Measurements from ENCODE around the gene XRCC6.

XRCC6 gene

DNA sequence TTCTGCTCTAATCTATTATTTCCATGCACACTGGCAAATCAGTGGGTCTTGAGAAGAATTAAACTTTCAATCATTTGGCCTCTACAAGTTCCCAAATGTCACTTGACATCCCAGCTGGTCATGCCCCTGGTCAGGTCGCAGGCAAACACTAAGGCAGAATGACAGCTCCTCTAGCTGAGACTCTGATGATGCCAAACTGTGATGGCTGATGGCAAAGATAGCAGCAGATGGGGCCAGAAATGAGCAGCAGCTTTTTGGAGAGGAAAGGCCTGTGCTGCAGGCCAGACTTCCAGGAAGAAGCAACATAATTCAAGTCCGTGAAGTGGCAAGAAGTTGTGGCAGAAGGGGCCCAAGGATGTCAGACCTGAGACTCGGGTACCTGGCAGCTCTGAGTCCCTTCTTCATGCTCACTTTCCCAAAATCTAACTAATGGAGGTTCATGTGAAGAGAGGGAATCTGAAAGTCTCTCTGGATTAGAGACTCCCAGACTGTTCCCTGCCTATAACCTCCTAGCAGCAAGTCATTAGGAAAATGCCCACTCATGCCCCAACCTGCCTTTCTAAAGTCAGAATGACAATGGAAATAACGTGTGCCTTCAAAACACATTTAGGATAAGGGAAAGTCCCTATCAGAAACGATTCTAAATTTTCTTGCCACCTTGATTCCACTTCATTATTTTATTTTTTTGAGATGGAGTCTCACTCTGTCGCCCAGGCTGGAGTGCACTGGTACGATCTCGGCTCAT, 22.0 kb upstream of the XRCC6 start:
- DNase-seq, result no peak
- no peaks in the 10 kb centered on the region for H3K27me3 ChIP-seq (ENCODE audit: insufficient read depth, low read length, poor library complexity)
- H3K23ac ChIP-seq (ENCODE audit: low read length), result no peak overlapping the region
- H2BK5ac ChIP-seq (ENCODE audit: low read length), result no peak overlapping the region
- no peak overlapping the region for H3K4ac ChIP-seq (ENCODE audit: low read depth, low read length)
- no peak overlapping the region for H3K9ac ChIP-seq (ENCODE audit: low read length)
- no peaks in the 10 kb centered on the region for H3K79me2 ChIP-seq (ENCODE audit: control insufficient read depth, insufficient read depth, low read length)
- H4K5ac ChIP-seq (ENCODE audit: low read length), result no peak overlapping the region
- H3K56ac ChIP-seq (ENCODE audit: low read length), result no peak overlapping the region
- H3K18ac ChIP-seq (ENCODE audit: low read length), result no peak overlapping the region
- peaks cover 7% of the 10 kb centered on the region for H3K36me3 ChIP-seq (ENCODE audit: control insufficient read depth, insufficient read depth, low read length)
- WGBS (ENCODE audit: extremely low coverage, insufficient coverage, low lambda C conversion rate), result no CpG with 5 or more reads among the region's 8 CpGs
- H2AK5ac ChIP-seq (ENCODE audit: low read length), result no peak overlapping the region
- no peak overlapping the region for H3K4me2 ChIP-seq (ENCODE audit: low read length)
- no peaks in the 10 kb centered on the region for H3K4me1 ChIP-seq (ENCODE audit: control insufficient read depth, low read depth, low read length)
- H2BK15ac ChIP-seq (replicated peaks; ENCODE audit: low read depth), result no peak overlapping the region
- no peak overlapping the region for H4K8ac ChIP-seq (ENCODE audit: low read depth, low read length)
- H3K79me1 ChIP-seq (ENCODE audit: low read length), result no peaks in the 10 kb centered on the region
- H3K27ac ChIP-seq (ENCODE audit: low read depth, low read length), result no peak overlapping the region
- H2BK120ac ChIP-seq (ENCODE audit: low read depth, low read length), result no peak overlapping the region
- no peak overlapping the region for H3K4me3 ChIP-seq (ENCODE audit: low read length)

DNA sequence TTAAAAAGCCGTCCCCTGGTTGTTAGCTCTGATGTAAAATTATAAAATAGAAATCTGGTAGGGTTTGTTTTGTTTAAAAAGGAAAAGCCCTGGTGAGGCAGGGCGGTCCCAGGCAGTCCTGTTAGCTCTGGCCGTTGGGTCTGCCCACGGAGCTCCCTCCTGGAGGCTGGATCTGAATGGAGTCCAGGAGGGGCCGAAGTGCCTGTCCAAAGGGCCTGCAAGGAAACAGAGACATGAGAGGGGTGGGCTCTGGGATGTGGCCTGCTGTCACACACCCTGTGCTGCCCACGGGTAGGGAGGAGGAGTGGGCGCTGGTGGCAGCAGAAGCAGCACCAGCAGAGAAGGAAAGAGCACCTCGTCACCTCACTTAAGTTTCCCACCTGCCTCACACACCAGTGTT, 20.1 kb upstream of the XRCC6 start:
- Histone ChIP-seq H3K79me1 (ENCODE audit: low read length) (no peaks in the 10 kb centered on the region), H2BK15ac (replicated peaks; ENCODE audit: low read depth) (no peak overlapping the region), H3K36me3 (ENCODE audit: control insufficient read depth, insufficient read depth, low read length) (peaks cover 9% of the 10 kb centered on the region), H2AK5ac (ENCODE audit: low read length) (no peak overlapping the region), H3K9ac (ENCODE audit: low read length) (no peak overlapping the region), H3K27me3 (ENCODE audit: insufficient read depth, low read length, poor library complexity) (no peaks in the 10 kb centered on the region), H4K5ac (ENCODE audit: low read length) (no peak overlapping the region), H4K8ac (ENCODE audit: low read depth, low read length) (no peak overlapping the region), H3K4ac (ENCODE audit: low read depth, low read length) (no peak overlapping the region), H3K27ac (ENCODE audit: low read depth, low read length) (no peak overlapping the region), H3K56ac (ENCODE audit: low read length) (no peak overlapping the region), H3K4me2 (ENCODE audit: low read length) (no peak overlapping the region), H2BK5ac (ENCODE audit: low read length) (no peak overlapping the region), H3K79me2 (ENCODE audit: control insufficient read depth, insufficient read depth, low read length) (no peaks in the 10 kb centered on the region), H3K18ac (ENCODE audit: low read length) (no peak overlapping the region), H3K4me3 (ENCODE audit: low read length) (no peak overlapping the region), H2BK120ac (ENCODE audit: low read depth, low read length) (no peak overlapping the region), H3K4me1 (ENCODE audit: control insufficient read depth, low read depth, low read length) (no peaks in the 10 kb centered on the region), H3K23ac (ENCODE audit: low read length) (no peak overlapping the region)
- no peak for DNase-seq
- WGBS (ENCODE audit: extremely low coverage, insufficient coverage, low lambda C conversion rate), result no CpG with 5 or more reads among the region's 8 CpGs

DNA sequence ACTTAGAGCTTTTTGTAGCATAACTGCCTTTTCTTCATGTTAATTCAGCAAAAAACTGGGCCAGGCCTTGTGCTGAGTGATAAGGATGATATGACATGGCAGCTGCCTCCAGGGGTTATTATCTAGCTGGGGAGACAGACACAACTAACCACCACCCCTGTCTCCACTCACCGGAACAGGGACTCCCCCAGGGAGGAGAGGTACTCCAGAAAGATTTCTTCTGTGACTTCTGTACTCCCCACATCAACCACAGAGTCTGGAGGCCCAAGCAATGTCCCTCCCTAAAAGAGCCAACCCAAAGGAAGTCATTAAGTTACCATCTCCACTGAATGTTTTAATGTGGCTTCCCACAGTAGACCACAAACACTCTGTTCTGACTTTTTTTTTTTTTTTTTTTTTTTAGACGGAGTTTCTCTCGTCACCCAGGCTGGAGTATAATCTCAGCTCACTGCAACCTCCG, 17.2 kb upstream of the XRCC6 start:
- Histone ChIP-seq H3K27ac (ENCODE audit: low read depth, low read length) (no peak overlapping the region), H3K36me3 (ENCODE audit: control insufficient read depth, insufficient read depth, low read length) (peaks cover 10% of the 10 kb centered on the region), H3K4ac (ENCODE audit: low read depth, low read length) (no peak overlapping the region), H3K4me3 (ENCODE audit: low read length) (no peak overlapping the region), H4K5ac (ENCODE audit: low read length) (no peak overlapping the region), H3K23ac (ENCODE audit: low read length) (no peak overlapping the region), H2BK15ac (replicated peaks; ENCODE audit: low read depth) (no peak overlapping the region), H2BK5ac (ENCODE audit: low read length) (no peak overlapping the region), H3K18ac (ENCODE audit: low read length) (no peak overlapping the region), H3K56ac (ENCODE audit: low read length) (no peak overlapping the region), H3K4me1 (ENCODE audit: control insufficient read depth, low read depth, low read length) (no peaks in the 10 kb centered on the region), H2BK120ac (ENCODE audit: low read depth, low read length) (no peak overlapping the region), H3K79me1 (ENCODE audit: low read length) (no peaks in the 10 kb centered on the region), H4K8ac (ENCODE audit: low read depth, low read length) (no peak overlapping the region), H3K79me2 (ENCODE audit: control insufficient read depth, insufficient read depth, low read length) (no peaks in the 10 kb centered on the region), H3K9ac (ENCODE audit: low read length) (no peak overlapping the region), H3K4me2 (ENCODE audit: low read length) (no peak overlapping the region), H3K27me3 (ENCODE audit: insufficient read depth, low read length, poor library complexity) (no peaks in the 10 kb centered on the region), H2AK5ac (ENCODE audit: low read length) (no peak overlapping the region)
- no peak for DNase-seq
- no CpG with 5 or more reads among the region's 4 CpGs for WGBS (ENCODE audit: extremely low coverage, insufficient coverage, low lambda C conversion rate)

DNA sequence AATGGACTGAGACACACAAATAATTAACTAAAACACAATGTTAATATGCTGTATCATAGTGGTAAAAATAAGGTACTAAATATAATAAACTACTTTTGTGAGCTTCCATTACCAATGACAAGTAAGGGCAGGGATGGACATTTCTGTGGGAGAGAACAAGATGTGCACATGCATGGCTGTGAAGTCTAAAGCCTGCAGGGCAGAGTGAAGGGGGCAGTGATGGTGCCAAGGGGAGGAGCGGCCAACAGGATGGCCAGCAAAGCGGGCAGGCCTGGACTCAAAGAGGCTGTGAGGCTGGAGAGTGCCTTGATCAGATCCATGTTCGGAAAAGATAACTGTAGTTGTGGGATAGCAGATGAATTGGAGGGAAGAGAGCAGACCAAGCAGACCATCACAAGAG, 12.7 kb upstream of the XRCC6 start:
- no peak overlapping the region for H2BK15ac ChIP-seq (replicated peaks; ENCODE audit: low read depth)
- H3K4me1 ChIP-seq (ENCODE audit: control insufficient read depth, low read depth, low read length), result no peaks in the 10 kb centered on the region
- no peaks in the 10 kb centered on the region for H3K79me2 ChIP-seq (ENCODE audit: control insufficient read depth, insufficient read depth, low read length)
- H3K36me3 ChIP-seq (ENCODE audit: control insufficient read depth, insufficient read depth, low read length), result peaks cover 3% of the 10 kb centered on the region
- H2BK5ac ChIP-seq (ENCODE audit: low read length), result no peak overlapping the region
- H4K8ac ChIP-seq (ENCODE audit: low read depth, low read length), result no peak overlapping the region
- H2BK120ac ChIP-seq (ENCODE audit: low read depth, low read length), result no peak overlapping the region
- peaks cover under 1% of the 10 kb centered on the region for H3K79me1 ChIP-seq (ENCODE audit: low read length)
- H3K18ac ChIP-seq (ENCODE audit: low read length), result no peak overlapping the region
- H3K23ac ChIP-seq (ENCODE audit: low read length), result no peak overlapping the region
- no peak overlapping the region for H2AK5ac ChIP-seq (ENCODE audit: low read length)
- WGBS (ENCODE audit: extremely low coverage, insufficient coverage, low lambda C conversion rate), result no CpG with 5 or more reads among the region's 3 CpGs
- no peak overlapping the region for H3K56ac ChIP-seq (ENCODE audit: low read length)
- H3K4me2 ChIP-seq (ENCODE audit: low read length), result no peak overlapping the region
- no peak for DNase-seq
- no peak overlapping the region for H3K4ac ChIP-seq (ENCODE audit: low read depth, low read length)
- no peaks in the 10 kb centered on the region for H3K27me3 ChIP-seq (ENCODE audit: insufficient read depth, low read length, poor library complexity)
- no peak overlapping the region for H4K5ac ChIP-seq (ENCODE audit: low read length)
- no peak overlapping the region for H3K4me3 ChIP-seq (ENCODE audit: low read length)
- no peak overlapping the region for H3K9ac ChIP-seq (ENCODE audit: low read length)
- no peak overlapping the region for H3K27ac ChIP-seq (ENCODE audit: low read depth, low read length)

DNA sequence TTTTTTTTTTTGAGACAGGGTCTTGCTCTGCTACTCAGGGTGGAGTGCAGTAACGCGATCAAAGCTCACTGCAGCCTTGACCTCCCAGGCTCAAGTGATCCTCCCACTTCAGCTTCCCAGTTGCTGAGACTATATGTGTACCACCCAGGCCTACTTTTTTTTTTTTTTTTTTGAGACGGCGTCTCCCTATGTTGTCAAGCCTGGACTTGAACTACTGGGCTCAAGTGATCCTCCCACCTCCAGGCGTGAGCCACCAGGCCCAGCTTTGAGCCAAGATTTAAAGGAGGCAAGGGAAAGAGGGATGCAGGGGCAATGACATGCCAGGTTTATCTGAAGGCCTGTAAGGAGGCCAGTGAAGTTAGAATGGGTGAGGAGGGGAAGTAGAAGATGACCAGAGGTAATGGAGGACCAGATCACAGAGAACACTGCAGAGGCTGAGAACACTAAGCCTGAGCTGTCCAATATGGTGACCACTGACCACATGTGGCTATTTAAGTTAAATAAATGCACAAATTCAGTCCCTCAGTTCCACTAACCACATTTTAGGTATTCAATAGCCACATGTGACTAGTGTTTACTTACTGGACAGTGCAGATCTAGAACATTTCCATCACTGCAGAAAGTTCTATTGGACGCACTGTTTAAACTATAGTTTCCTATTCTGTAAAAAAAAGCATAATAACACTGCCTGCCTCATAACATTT, 8.3 kb upstream of the XRCC6 start:
- no peak overlapping the region for H3K18ac ChIP-seq (ENCODE audit: low read length)
- H3K27me3 ChIP-seq (ENCODE audit: insufficient read depth, low read length, poor library complexity), result no peaks in the 10 kb centered on the region
- H3K79me2 ChIP-seq (ENCODE audit: control insufficient read depth, insufficient read depth, low read length), result no peaks in the 10 kb centered on the region
- no peak overlapping the region for H2BK120ac ChIP-seq (ENCODE audit: low read depth, low read length)
- no peak overlapping the region for H3K4me3 ChIP-seq (ENCODE audit: low read length)
- H3K4me2 ChIP-seq (ENCODE audit: low read length), result no peak overlapping the region
- H2AK5ac ChIP-seq (ENCODE audit: low read length), result no peak overlapping the region
- H3K27ac ChIP-seq (ENCODE audit: low read depth, low read length), result no peak overlapping the region
- no peak overlapping the region for H3K56ac ChIP-seq (ENCODE audit: low read length)
- WGBS (ENCODE audit: extremely low coverage, insufficient coverage, low lambda C conversion rate), result no CpG with 5 or more reads among the region's 6 CpGs
- no peak overlapping the region for H2BK15ac ChIP-seq (replicated peaks; ENCODE audit: low read depth)
- peaks cover 3% of the 10 kb centered on the region for H3K36me3 ChIP-seq (ENCODE audit: control insufficient read depth, insufficient read depth, low read length)
- no peak for DNase-seq
- H3K4me1 ChIP-seq (ENCODE audit: control insufficient read depth, low read depth, low read length), result no peaks in the 10 kb centered on the region
- H3K9ac ChIP-seq (ENCODE audit: low read length), result no peak overlapping the region
- H4K5ac ChIP-seq (ENCODE audit: low read length), result no peak overlapping the region
- no peak overlapping the region for H2BK5ac ChIP-seq (ENCODE audit: low read length)
- H3K79me1 ChIP-seq (ENCODE audit: low read length), result peaks cover 4% of the 10 kb centered on the region
- H4K8ac ChIP-seq (ENCODE audit: low read depth, low read length), result no peak overlapping the region
- no peak overlapping the region for H3K23ac ChIP-seq (ENCODE audit: low read length)
- H3K4ac ChIP-seq (ENCODE audit: low read depth, low read length), result no peak overlapping the region

Measured in mesendoderm (in vitro differentiated cells).